ENCODE results near the gene RPP25. TPM values are rescaled to one million over a fixed set of nuclear protein-coding genes. Genes with fewer than 3 reads are reported as not detected.

The RPP25 gene
- 10.7 TPM for total RNA-seq
- long read RNA-seq, transcript RPP25-201 (1 exons, 3,049 nt) = major isoform, 95 of 95 reads
- long read RNA-seq, partial matches to known transcripts = 0 of 95 reads
- long read RNA-seq, other reads (novel, unspliced or antisense) = 0 of 95 reads

- DNase-seq (ENCODE audit: low spot score) = peak; percentile 94
Measured at GRCh38 chr15:74956648-74957475, at the start of gene RPP25. TSS of gene RPP25 (minus strand) at chr15:74956772. CDS start at chr15:74956583, 189 bp downstream.

- DNase-seq (ENCODE audit: low spot score) = no peak
Measured at GRCh38 chr15:75002398-75002797, 45.8 kb upstream of the RPP25 start.

- DNase-seq (ENCODE audit: low spot score) = no peak
Measured at GRCh38 chr15:75001310-75001709, 44.7 kb upstream of the RPP25 start.

- no peak for DNase-seq (ENCODE audit: low spot score)
Measured at GRCh38 chr15:74997543-74997942, 41.0 kb upstream of the RPP25 start.

- no peak for DNase-seq (ENCODE audit: low spot score)
Measured at GRCh38 chr15:74997141-74997540, 40.6 kb upstream of the RPP25 start.

- DNase-seq (ENCODE audit: low spot score) = no peak
Measured at GRCh38 chr15:74995779-74996765, 39.5 kb upstream of the RPP25 start.

GRCh38 chr15:74995182-74995778 is 38.7 kb upstream of the RPP25 start, which contains the start of gene SCAMP5:
TSS of gene SCAMP5 (plus strand) at chr15:74995563. CDS start at chr15:75011840, 16,277 bp downstream.
- DNase-seq (ENCODE audit: low spot score) = peak; percentile 97

GRCh38 chr15:74994685-74995084 is 38.1 kb upstream of the RPP25 start:
- no peak for DNase-seq (ENCODE audit: low spot score)

- DNase-seq (ENCODE audit: low spot score) = no peak
Measured at GRCh38 chr15:74994236-74994635, 37.7 kb upstream of the RPP25 start.

- no peak for DNase-seq (ENCODE audit: low spot score)
Measured at GRCh38 chr15:74992619-74993018, 36.0 kb upstream of the RPP25 start.

GRCh38 chr15:74989527-74989926 is 33.0 kb upstream of the RPP25 start:
- DNase-seq (ENCODE audit: low spot score) = no peak

GRCh38 chr15:74988007-74988800 is 31.6 kb upstream of the RPP25 start:
- DNase-seq (ENCODE audit: low spot score) = no peak

- no peak for DNase-seq (ENCODE audit: low spot score)
Measured at GRCh38 chr15:74983725-74984231, 27.2 kb upstream of the RPP25 start.

- no peak for DNase-seq (ENCODE audit: low spot score)
Measured at GRCh38 chr15:74982183-74982582, 25.6 kb upstream of the RPP25 start.

- DNase-seq (ENCODE audit: low spot score) = no peak
Measured at GRCh38 chr15:74978503-74978902, 21.9 kb upstream of the RPP25 start.

- no peak for DNase-seq (ENCODE audit: low spot score)
Measured at GRCh38 chr15:74978077-74978476, 21.5 kb upstream of the RPP25 start.

GRCh38 chr15:74977599-74977998 is 21.0 kb upstream of the RPP25 start:
- no peak for DNase-seq (ENCODE audit: low spot score)

GRCh38 chr15:74976159-74976558 is 19.6 kb upstream of the RPP25 start:
- DNase-seq (ENCODE audit: low spot score) = no peak

- DNase-seq (ENCODE audit: low spot score) = no peak
Measured at GRCh38 chr15:74967670-74968069, 11.1 kb upstream of the RPP25 start.

GRCh38 chr15:74964794-74965193 is 8.2 kb upstream of the RPP25 start:
- DNase-seq (ENCODE audit: low spot score) = no peak
